Adrenal gland (tissue), 5 donors: ENCODE measurements around the gene IQGAP1.

Experiments
- POLR2A ChIP-seq, 2 donors: fragments of 450-650 bp; IDR thresholded peaks; one replicate each; pipeline ENCODE4 v1.6.1; 2017; ENCODE audit warnings: antibody characterized with exemption in 2 of 2, mild to moderate bottlenecking in 2 of 2, moderate library complexity in 1 of 2
- TF ChIP-seq, protein P1 (sequence below), 6 experiments: fragments of 450-650 bp in 4 of 6; fragments of 200-600 bp in 2 of 6; sonication (generic) in 1 of 6; IDR thresholded peaks; 1 replicate in 5 of 6; 2 replicates in 1 of 6; pipeline versions ENCODE4 v1.5.1 to v1.8.0; 2016 to 2021; ENCODE audit warnings: antibody characterized with exemption in 6 of 6, mild to moderate bottlenecking in 2 of 6, moderate library complexity in 1 of 6
- donor health status: DM: no; HTN: no; CAD: no.

DNA sequence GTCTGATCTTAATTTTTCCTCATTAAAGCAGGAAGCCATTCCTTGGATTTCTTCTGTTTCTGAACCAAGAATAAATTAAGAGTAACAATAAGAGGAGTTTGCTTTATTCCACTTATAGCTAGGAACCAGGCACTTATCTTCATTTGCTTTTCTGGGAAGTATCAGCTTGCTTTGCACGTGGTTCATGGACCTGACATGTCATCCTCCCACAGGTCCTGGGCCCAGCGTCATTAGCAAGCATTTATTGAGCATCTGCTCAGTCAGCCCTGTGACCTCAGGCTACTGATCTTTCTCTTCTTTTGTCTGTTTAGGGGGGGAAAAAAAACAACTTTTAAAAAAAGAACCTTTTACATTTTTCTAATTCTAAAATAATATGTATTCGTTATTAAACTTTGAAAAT, 107.0 kb downstream of the IQGAP1 start:
- TF ChIP-seq, protein P1, sequence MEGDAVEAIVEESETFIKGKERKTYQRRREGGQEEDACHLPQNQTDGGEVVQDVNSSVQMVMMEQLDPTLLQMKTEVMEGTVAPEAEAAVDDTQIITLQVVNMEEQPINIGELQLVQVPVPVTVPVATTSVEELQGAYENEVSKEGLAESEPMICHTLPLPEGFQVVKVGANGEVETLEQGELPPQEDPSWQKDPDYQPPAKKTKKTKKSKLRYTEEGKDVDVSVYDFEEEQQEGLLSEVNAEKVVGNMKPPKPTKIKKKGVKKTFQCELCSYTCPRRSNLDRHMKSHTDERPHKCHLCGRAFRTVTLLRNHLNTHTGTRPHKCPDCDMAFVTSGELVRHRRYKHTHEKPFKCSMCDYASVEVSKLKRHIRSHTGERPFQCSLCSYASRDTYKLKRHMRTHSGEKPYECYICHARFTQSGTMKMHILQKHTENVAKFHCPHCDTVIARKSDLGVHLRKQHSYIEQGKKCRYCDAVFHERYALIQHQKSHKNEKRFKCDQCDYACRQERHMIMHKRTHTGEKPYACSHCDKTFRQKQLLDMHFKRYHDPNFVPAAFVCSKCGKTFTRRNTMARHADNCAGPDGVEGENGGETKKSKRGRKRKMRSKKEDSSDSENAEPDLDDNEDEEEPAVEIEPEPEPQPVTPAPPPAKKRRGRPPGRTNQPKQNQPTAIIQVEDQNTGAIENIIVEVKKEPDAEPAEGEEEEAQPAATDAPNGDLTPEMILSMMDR (IDR thresholded peaks at IDR 0.05) = no peak
- TF ChIP-seq POLR2A (IDR thresholded peaks at IDR 0.05) = no peak
